Endothelial cell of umbilical vein (primary cell): Measurements from ENCODE around the gene NPM1. TPM values are rescaled to one million over a fixed set of nuclear protein-coding genes. Genes with fewer than 3 reads are reported as not detected.

Experiments
- BruUV-seq: library from RNA; stranded (reverse); fragments of 400-500 nt; replicated peaks from 2 replicates; lab custom pipeline; 2021; lab: Mats Ljungman, UMichigan
- CTCF ChIA-PET: fragments of 300-600, 350-600 bp; sonication (Branson Sonifier 250); formaldehyde crosslinking; loops from one replicate; lab custom pipeline; 2021; ENCODE audit warnings: antibody characterized with exemption, inconsistent platforms; lab: Charles Lee
- POLR2A ChIA-PET: fragments of 300-600, 350-600 bp; sonication (Branson Sonifier 250); formaldehyde crosslinking; loops from one replicate; lab custom pipeline; 2021; ENCODE audit warnings: antibody characterized with exemption, inconsistent platforms; lab: Charles Lee
- DNase-seq: peaks from one replicate; pipeline ENCODE4 v3.0.0-alpha.2; 2011; ENCODE audit warnings: low read depth, low spot score
- FAIRE-seq: peaks from 2 replicates; lab custom pipeline; 2011; peaks lifted over from hg19 to GRCh38; lab: Jason Lieb, UNC
- H2AFZ ChIP-seq: 2 replicates; pipeline ENCODE4 v1.6.0; 2012; ENCODE audit warnings: low read depth, low read length, control low read depth, inconsistent platforms
- H3K27ac ChIP-seq: 2 replicates; pipeline ENCODE4 v1.5.1; 2011; ENCODE audit warnings: low read depth, mild to moderate bottlenecking, control low read depth, low read length, moderate library complexity; ENCODE audit not compliant: insufficient read depth
- H3K27me3 ChIP-seq, 2 experiments: 2 replicates each; pipeline versions ENCODE4 v1.6.0 to v1.6.1; 2011; ENCODE audit warnings: low read length in 2 of 2, mixed read lengths in 1 of 2; ENCODE audit not compliant: control insufficient read depth in 2 of 2, insufficient read depth in 2 of 2
- H3K36me3 ChIP-seq, 2 experiments: 2 replicates in 1 of 2; 3 replicates in 1 of 2; pipeline ENCODE4 v1.5.1; 2011; ENCODE audit warnings: low read length in 2 of 2, mild to moderate bottlenecking in 1 of 2, moderate library complexity in 1 of 2; ENCODE audit not compliant: control insufficient read depth in 2 of 2, insufficient read depth in 2 of 2; ENCODE audit errors: extremely low read depth in 1 of 2
- H3K4me1 ChIP-seq: 3 replicates; pipeline ENCODE4 v1.5.1; 2011; ENCODE audit warnings: mild to moderate bottlenecking, low read length; ENCODE audit not compliant: control insufficient read depth, insufficient read depth; ENCODE audit errors: extremely low read depth
- H3K4me2 ChIP-seq: 2 replicates; pipeline ENCODE4 v1.6.1; 2011; ENCODE audit warnings: low read length, control low read depth, mixed read lengths; ENCODE audit not compliant: insufficient read depth
- H3K4me3 ChIP-seq, 3 experiments: fragments of 200-600 bp in 1 of 3; sonication (generic), shearing (Covaris generic) in 1 of 3; replicated peaks in 1 of 3; 2 replicates each; pipeline ENCODE4 v1.5.1; 2011 to 2016; ENCODE audit warnings: control low read depth in 3 of 3, low read length in 3 of 3, mild to moderate bottlenecking in 2 of 3, inconsistent platforms in 1 of 3, low read depth in 1 of 3, moderate library complexity in 1 of 3; ENCODE audit not compliant: insufficient read depth in 1 of 3
- H3K79me2 ChIP-seq: 2 replicates; pipeline ENCODE4 v1.6.0; 2012; ENCODE audit warnings: low read length, inconsistent platforms; ENCODE audit not compliant: control insufficient read depth, insufficient read depth
- H3K9ac ChIP-seq: replicated peaks from 2 replicates; pipeline ENCODE3; 2011; ENCODE audit warnings: low read length, control low read depth; ENCODE audit not compliant: insufficient read depth; ENCODE audit errors: extremely low read depth
- H3K9me1 ChIP-seq: replicated peaks from 3 replicates; pipeline ENCODE4 v1.6.0; 2011; ENCODE audit warnings: mild to moderate bottlenecking, low read length; ENCODE audit not compliant: control insufficient read depth, insufficient read depth; ENCODE audit errors: extremely low read depth
- H3K9me3 ChIP-seq: replicated peaks from 2 replicates; pipeline ENCODE4 v1.5.1; 2012; ENCODE audit warnings: low read length, inconsistent platforms; ENCODE audit not compliant: control insufficient read depth, insufficient read depth
- H4K20me1 ChIP-seq: replicated peaks from 2 replicates; pipeline ENCODE3; 2011; ENCODE audit warnings: mild to moderate bottlenecking, low read length; ENCODE audit not compliant: control insufficient read depth, insufficient read depth; ENCODE audit errors: extremely low read depth
- CTCF ChIP-seq, 2 donors: IDR thresholded peaks; 1 replicate in 1 of 2; 2 replicates in 1 of 2; pipeline ENCODE4 v1.5.1; 2011; ENCODE audit warnings: low read length in 2 of 2, mild to moderate bottlenecking in 2 of 2, moderate library complexity in 2 of 2, control low read depth in 1 of 2, inconsistent platforms in 1 of 2, low read depth in 1 of 2; ENCODE audit not compliant: insufficient read depth in 1 of 2; ENCODE audit errors: extremely low read depth in 1 of 2
- EZH2 ChIP-seq: IDR thresholded peaks from 2 replicates; pipeline ENCODE4 v1.6.1; 2012; ENCODE audit warnings: borderline replicate concordance, low read depth, mild to moderate bottlenecking, moderate library complexity, low read length, inconsistent platforms; ENCODE audit not compliant: severe bottlenecking
- JUN ChIP-seq: IDR thresholded peaks from 2 replicates; pipeline ENCODE4 v1.6.1; 2011; ENCODE audit warnings: borderline replicate concordance, low read depth; ENCODE audit not compliant: insufficient read length, insufficient read depth
- POLR2A ChIP-seq: IDR thresholded peaks from 2 replicates; pipeline ENCODE4 v1.6.1; 2012; ENCODE audit warnings: low read depth, mild to moderate bottlenecking, control low read depth, low read length
- dilution Hi-C: fragments of 300-500 bp; cut with MboI; formaldehyde crosslinking; loops from one replicate; pipeline ENCODE4 v1.15.0; 2019; ENCODE audit warnings: low sequenced_read_pairs; ENCODE audit not compliant: extremely low pct_ligation_motif_present
- intact Hi-C: fragments of 100-400 bp; cut with micrococcal nuclease; formaldehyde crosslinking; loops from one replicate; pipeline ENCODE4 v1.10.0; 2022
- polyA plus RNA-seq, 4 experiments: library from polyadenylated mRNA; depleted of rRNA in 3 of 4; stranded (reverse) in 3 of 4; unstranded in 1 of 4; fragments of >200 nt; gene quantifications; 2 replicates each; pipeline versions ENCODE4 v1.2.1 to v1.2.3, GENCODE V29; 2011 to 2012; ENCODE audit warnings: missing spikeins in 1 of 4
- total RNA-seq: library from RNA; stranded (reverse); gene quantifications from 2 replicates; pipeline ENCODE4 v1.2.3, GENCODE V29; 2021

NPM1 gene
- total and polyA plus RNA-seq, 2 donors (not counting 3 experiments of a cell fraction or from before 2014, with no cell fraction given): 618 to 1,695 TPM

DNA sequence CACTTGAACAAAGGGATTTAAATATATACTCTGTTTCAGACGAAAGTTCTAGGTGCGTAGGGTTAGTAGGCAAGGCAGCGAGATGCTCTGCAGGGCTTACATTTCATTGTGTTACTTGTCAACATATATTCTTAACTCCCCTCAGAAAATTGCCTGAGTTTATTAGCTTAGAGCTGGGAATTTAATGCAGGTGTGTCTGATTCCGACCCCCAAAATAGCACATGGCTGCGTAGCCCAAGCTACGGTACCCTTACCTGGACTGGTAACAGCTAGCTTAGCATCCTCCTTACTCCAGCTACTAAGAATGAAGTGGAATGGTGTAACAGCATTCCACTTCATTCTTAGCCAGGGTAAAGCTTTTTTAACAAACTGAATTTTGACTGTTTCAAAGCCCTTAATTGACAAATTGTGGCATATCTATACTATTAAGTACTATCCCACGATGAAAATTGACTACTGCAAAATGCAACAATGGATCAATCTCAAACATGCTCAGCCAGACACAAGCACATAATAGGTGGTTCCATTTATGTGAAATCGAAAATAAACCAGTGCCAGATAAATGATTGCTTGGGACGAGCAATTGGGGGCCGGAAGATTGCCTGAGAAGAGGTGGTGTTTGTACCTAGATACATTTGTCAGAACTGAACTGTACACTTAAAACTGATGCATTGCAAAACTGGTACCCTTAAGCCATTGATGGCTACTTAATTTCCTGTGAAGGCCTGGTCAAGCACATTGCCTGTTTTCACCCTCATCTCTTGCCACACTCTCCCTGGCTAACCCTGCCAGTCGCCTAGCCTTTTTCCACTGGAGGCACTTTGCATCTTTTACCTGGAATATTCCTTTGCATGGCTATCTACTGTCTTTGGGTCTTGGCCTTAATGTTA lies 28.8 kb downstream of the NPM1 start:
- H3K4me2 ChIP-seq: no peak overlapping the region
- H3K4me1 ChIP-seq: peaks cover 13% of the 10 kb centered on the region
- CTCF ChIA-PET: interaction anchor here (1.9 kb wide), 1 partner anchor 492 kb away, joined by 8 read pairs; no protein-coding TSS in a partner anchor
- H3K79me2 ChIP-seq: peaks cover 5% of the 10 kb centered on the region
- intact Hi-C loops (loop anchor here (5.0 kb wide), 5 partner anchors 181 to 866 kb away; partner anchors contain the start of gene UBTD2), dilution Hi-C loops (no loop called here)
- H3K4me3 ChIP-seq: no peak overlapping the region
- TSS peak; percentile 5 for BruUV-seq
- TF ChIP-seq POLR2A: peak; percentile 35
- no peak for TF ChIP-seq EZH2
- no peaks in the 10 kb centered on the region for H3K9me3 ChIP-seq
- POLR2A ChIA-PET: no interaction called here
- no peaks in the 10 kb centered on the region for H3K9me1 ChIP-seq
- DNase-seq: no peak
- no peaks in the 10 kb centered on the region for H4K20me1 ChIP-seq
- no peak overlapping the region for H3K9ac ChIP-seq
- H3K27ac ChIP-seq: no peak overlapping the region
- H2AFZ ChIP-seq: no peak overlapping the region
- H3K27me3 ChIP-seq: peaks cover 4 to 23% of the 10 kb centered on the region in 2 experiments
- FAIRE-seq: peak; percentile 15
- H3K36me3 ChIP-seq: peaks cover 7 to 15% of the 10 kb centered on the region in 2 experiments

- DNase-seq (peak; percentile 69), FAIRE-seq (peak; percentile 58)
- Histone ChIP-seq H2AFZ (no peak overlapping the region), H4K20me1 (no peaks in the 10 kb centered on the region), H3K27ac (no peak overlapping the region), H3K9me3 (no peaks in the 10 kb centered on the region), H3K4me3 (peak overlapping the region in 1 of 3 experiments; percentile 23), H3K79me2 (no peaks in the 10 kb centered on the region), H3K4me1 (peaks cover 13% of the 10 kb centered on the region), H3K36me3 (peaks cover under 1 to 2% of the 10 kb centered on the region in 2 experiments), H3K4me2 (peak overlapping the region; percentile 71), H3K9ac (no peak overlapping the region), H3K27me3 (peaks cover 5 to 25% of the 10 kb centered on the region in 2 experiments), H3K9me1 (no peaks in the 10 kb centered on the region)
- dilution Hi-C loops (no loop called here), intact Hi-C loops (loop anchor here (1.0 to 5.0 kb wide), 10 partner anchors 179 to 864 kb away; partner anchors contain the start of genes FBXW11 and UBTD2)
- BruUV-seq: no TSS peak
- ChIA-PET POLR2A (interaction anchor here (1.2 to 1.4 kb wide), 2 partner anchors 31 to 488 kb away, joined by 3 to 4 read pairs; partner anchors contain the start of gene NPM1), CTCF (interaction anchor here (0.6 to 3.2 kb wide), 53 partner anchors 9 to 873 kb away, joined by 3 to 77 read pairs (median 4); partner anchors contain the start of genes FBXW11, STK10 and UBTD2)
- TF ChIP-seq CTCF (IDR thresholded peaks at IDR 0.05; ENCODE audit: extremely low read depth in 1 of 2, insufficient read depth in 1 of 2, low read depth in 1 of 2, low read length in 2 of 2) (peak; percentile 87 to 96), JUN (no peak)
These were observed 30.8 kb downstream of the NPM1 start for GRCh38 chr5:171418316-171418981.
